Left cardiac atrium (tissue), 4 donors: ENCODE results near the gene CFAP74. TPM values are rescaled to one million over a fixed set of nuclear protein-coding genes. Genes with fewer than 3 reads are reported as not detected.

ENCODE experiments used
- ATAC-seq, 2 donors: fragments of 200-7000 bp; cut with Tn5 transposase; one replicate each; pipeline ENCODE4 v1.9.1; 2020; ENCODE audit warnings: mild to moderate bottlenecking in 2 of 2, moderate library complexity in 2 of 2
- DNase-seq: peaks from one replicate; pipeline ENCODE4 v3.0.0-alpha.2; 2020
- intact Hi-C, 2 donors: fragments of 100-400 bp; cut with DNase I; formaldehyde crosslinking; loops; one replicate each; pipeline versions ENCODE4 v1.14.1 to v1.15.1; 2022 to 2023
- total RNA-seq, 2 donors: library from RNA; stranded (reverse); fragmentation: NEBNext Ultra II Directional; extraction: Animal tissue kit (Norgen Biotek cat#: 25700); gene quantifications; one replicate each; pipeline ENCODE4 v1.2.1, GENCODE V29; 2021
- donor health status: DM: no; HTN: yes; CAD: no.
- donor health status: DM: no; HTN: yes; CAD: no; lungs with severe emphysema.
- donor health status: DM: yes; HTN: yes; CAD: no.
- donor health status: Dilated cardiomyopathy.

The CFAP74 gene
- total RNA-seq, 2 donors from 2014 or later, result not detected

GRCh38 chr1:1915911-1916840 is 87.4 kb downstream of the CFAP74 start:
- no peak for ATAC-seq
- intact Hi-C loops, result no loop called here

GRCh38 chr1:1914971-1915692 is 88.5 kb downstream of the CFAP74 start, which contains the start of gene CALML6:
TSS of gene CALML6 (plus strand) at chr1:1915260. CDS start at chr1:1915281, 21 bp downstream.
- ATAC-seq (no peak), DNase-seq (no peak)
- intact Hi-C loops, result no loop called here

More at GRCh38 chr1:1915911-1916840, 87.4 kb downstream of the CFAP74 start:
- DNase-seq, result no peak

- DNase-seq (no peak), ATAC-seq (no peak)
- intact Hi-C loops, result no loop called here
Observed at GRCh38 chr1:1914101-1914970, 89.2 kb downstream of the CFAP74 start.

- DNase-seq (no peak), ATAC-seq (no peak)
- intact Hi-C loops, result no loop called here
Observed at GRCh38 chr1:1911350-1912041, 92.1 kb downstream of the CFAP74 start.

GRCh38 chr1:1910651-1911331 is 92.8 kb downstream of the CFAP74 start:
- DNase-seq (peak; percentile 29), ATAC-seq (no peak)
- intact Hi-C loops, result no loop called here

- intact Hi-C loops, result no loop called here
- peak; percentile 18 for DNase-seq
- ATAC-seq, result no peak
Observed at GRCh38 chr1:1910033-1910465, 93.5 kb downstream of the CFAP74 start.

- intact Hi-C loops, result loop anchor here (10.0 kb wide), 1 partner anchor 124 kb away; no protein-coding TSS in a partner anchor
- DNase-seq, result no peak
Observed at GRCh38 chr1:1908506-1908791, 95.1 kb downstream of the CFAP74 start.

GRCh38 chr1:1907098-1907736 is 96.4 kb downstream of the CFAP74 start:
- no peak for ATAC-seq
- intact Hi-C loops, result loop anchor here (10.0 kb wide), 1 partner anchor 122 kb away; no protein-coding TSS in a partner anchor
- DNase-seq, result no peak

More at GRCh38 chr1:1908506-1908791, 95.1 kb downstream of the CFAP74 start:
- ATAC-seq, result no peak

GRCh38 chr1:1906185-1907097 is 97.1 kb downstream of the CFAP74 start:
- DNase-seq (peak; percentile 90), ATAC-seq (peak; percentile 61 to 67)
- intact Hi-C loops, result loop anchor here (10.0 kb wide), 1 partner anchor 122 kb away; no protein-coding TSS in a partner anchor

- intact Hi-C loops, result loop anchor here (10.0 kb wide), 1 partner anchor 118 kb away; no protein-coding TSS in a partner anchor
- no peak for DNase-seq
- no peak for ATAC-seq
Observed at GRCh38 chr1:1903224-1903623, 100.4 kb downstream of the CFAP74 start.

GRCh38 chr1:1901641-1902294 is 101.8 kb downstream of the CFAP74 start:
- intact Hi-C loops, result loop anchor here (10.0 kb wide), 1 partner anchor 117 kb away; no protein-coding TSS in a partner anchor

GRCh38 chr1:1900883-1901640 is 102.5 kb downstream of the CFAP74 start:
- intact Hi-C loops, result loop anchor here (10.0 kb wide), 1 partner anchor 116 kb away; no protein-coding TSS in a partner anchor
- DNase-seq, result no peak
- no peak for ATAC-seq

More at GRCh38 chr1:1901641-1902294, 101.8 kb downstream of the CFAP74 start:
- ATAC-seq, result no peak
- DNase-seq, result no peak

- DNase-seq (no peak), ATAC-seq (no peak)
- intact Hi-C loops, result loop anchor here (10.0 kb wide), 1 partner anchor 115 kb away; no protein-coding TSS in a partner anchor
Observed at GRCh38 chr1:1899967-1900327, 103.6 kb downstream of the CFAP74 start.

- intact Hi-C loops, result no loop called here
- no peak for DNase-seq
Observed at GRCh38 chr1:1899266-1899966, 104.2 kb downstream of the CFAP74 start.

More at GRCh38 chr1:1899266-1899966, 104.2 kb downstream of the CFAP74 start:
- ATAC-seq, result no peak
